ENCODE results near the gene IQCM.

The IQCM gene

GRCh38 chr4:149711593-149712365 lies 103.9 kb downstream of the IQCM start:
- no peak for DNase-seq (ENCODE audit: low read depth, low spot score)

- DNase-seq (ENCODE audit: low read depth, low spot score) = no peak
Observed at GRCh38 chr4:149709640-149710039, 106.0 kb downstream of the IQCM start.

- DNase-seq (ENCODE audit: low read depth, low spot score) = no peak
Observed at GRCh38 chr4:149708513-149709130, 107.0 kb downstream of the IQCM start.

- DNase-seq (ENCODE audit: low read depth, low spot score) = no peak
Observed at GRCh38 chr4:149707862-149708261, 107.8 kb downstream of the IQCM start.

- DNase-seq (ENCODE audit: low read depth, low spot score) = no peak
Observed at GRCh38 chr4:149706942-149707341, 108.7 kb downstream of the IQCM start.

- no peak for DNase-seq (ENCODE audit: low read depth, low spot score)
Observed at GRCh38 chr4:149702414-149703293, 113.0 kb downstream of the IQCM start.

- DNase-seq (ENCODE audit: low read depth, low spot score) = no peak
Observed at GRCh38 chr4:149701435-149702156, 114.0 kb downstream of the IQCM start.

GRCh38 chr4:149700272-149700671 lies 115.4 kb downstream of the IQCM start:
- no peak for DNase-seq (ENCODE audit: low read depth, low spot score)

- no peak for DNase-seq (ENCODE audit: low read depth, low spot score)
Observed at GRCh38 chr4:149699642-149700041, 116.0 kb downstream of the IQCM start.

GRCh38 chr4:149690726-149691125 lies 124.9 kb downstream of the IQCM start:
- no peak for DNase-seq (ENCODE audit: low read depth, low spot score)

- no peak for DNase-seq (ENCODE audit: low read depth, low spot score)
Observed at GRCh38 chr4:149684516-149684915, 131.1 kb downstream of the IQCM start.

- DNase-seq (ENCODE audit: low read depth, low spot score) = no peak
Observed at GRCh38 chr4:149676076-149676475, 139.6 kb downstream of the IQCM start.

- no peak for DNase-seq (ENCODE audit: low read depth, low spot score)
Observed at GRCh38 chr4:149645790-149646189, 169.9 kb downstream of the IQCM start.

GRCh38 chr4:149638073-149638472 lies 177.6 kb downstream of the IQCM start:
- no peak for DNase-seq (ENCODE audit: low read depth, low spot score)

- no peak for DNase-seq (ENCODE audit: low read depth, low spot score)
Observed at GRCh38 chr4:149634368-149634767, 181.3 kb downstream of the IQCM start.

GRCh38 chr4:149631629-149632028 lies 184.0 kb downstream of the IQCM start:
- no peak for DNase-seq (ENCODE audit: low read depth, low spot score)

GRCh38 chr4:149630064-149630463 lies 185.6 kb downstream of the IQCM start:
- no peak for DNase-seq (ENCODE audit: low read depth, low spot score)

GRCh38 chr4:149605601-149606378 lies 209.9 kb downstream of the IQCM start:
- no peak for DNase-seq (ENCODE audit: low read depth, low spot score)

- DNase-seq (ENCODE audit: low read depth, low spot score) = no peak
Observed at GRCh38 chr4:149604827-149605226, 210.8 kb downstream of the IQCM start.

GRCh38 chr4:149595500-149595899 lies 220.1 kb downstream of the IQCM start:
- no peak for DNase-seq (ENCODE audit: low read depth, low spot score)

GRCh38 chr4:149589826-149590225 lies 225.8 kb downstream of the IQCM start:
- no peak for DNase-seq (ENCODE audit: low read depth, low spot score)
